NCI-H1417 treated with DMSO at 0.1 percent for 48 hours (cell line): ENCODE data around the gene PPA2.
"Not testable (repeated sequence)": the region's sequence is repeated elsewhere in the genome, so short reads cannot be mapped to it uniquely, and the experiment has no call there.

ENCODE experiments used
- DNase-seq: peaks from one replicate; lab custom pipeline; 2025; lab: John Stamatoyannopoulos, UW

The PPA2 gene

GRCh38 chr4:105458541-105458940, 15.3 kb downstream of the PPA2 start:
- DNase-seq = not testable (repeated sequence)

GRCh38 chr4:105458001-105458400, 15.9 kb downstream of the PPA2 start:
- DNase-seq = no peak

GRCh38 chr4:105455998-105456397, 17.9 kb downstream of the PPA2 start:
- no peak for DNase-seq

- DNase-seq = no peak
These were observed 18.7 kb downstream of the PPA2 start for GRCh38 chr4:105455182-105455581.

GRCh38 chr4:105453550-105454205, 20.2 kb downstream of the PPA2 start:
- DNase-seq = no peak

GRCh38 chr4:105451346-105451745, 22.5 kb downstream of the PPA2 start:
- DNase-seq = peak; percentile 68

GRCh38 chr4:105440890-105441289, 33.0 kb downstream of the PPA2 start:
- no peak for DNase-seq

- no peak for DNase-seq
These were observed 36.2 kb downstream of the PPA2 start for GRCh38 chr4:105437637-105438036.

GRCh38 chr4:105436414-105436813, 37.4 kb downstream of the PPA2 start:
- DNase-seq = no peak

- no peak for DNase-seq
These were observed 38.9 kb downstream of the PPA2 start for GRCh38 chr4:105434940-105435339.

- DNase-seq = no peak
These were observed 40.4 kb downstream of the PPA2 start for GRCh38 chr4:105433421-105433820.

- no peak for DNase-seq
These were observed 41.4 kb downstream of the PPA2 start for GRCh38 chr4:105432438-105432837.

- DNase-seq = no peak
These were observed 43.1 kb downstream of the PPA2 start for GRCh38 chr4:105430811-105431210.

- no peak for DNase-seq
These were observed 47.5 kb downstream of the PPA2 start for GRCh38 chr4:105426187-105426897.

GRCh38 chr4:105422207-105422920, 51.5 kb downstream of the PPA2 start:
- no peak for DNase-seq

- DNase-seq = no peak
These were observed 56.2 kb downstream of the PPA2 start for GRCh38 chr4:105417624-105418023.

- DNase-seq = no peak
These were observed 58.5 kb downstream of the PPA2 start for GRCh38 chr4:105415281-105415744.

- no peak for DNase-seq
These were observed 59.5 kb downstream of the PPA2 start for GRCh38 chr4:105414316-105414715.

GRCh38 chr4:105409135-105409534, 64.7 kb downstream of the PPA2 start:
- not testable (repeated sequence) for DNase-seq

- no peak for DNase-seq
These were observed 72.8 kb downstream of the PPA2 start for GRCh38 chr4:105400901-105401677.

- DNase-seq = no peak
These were observed 74.2 kb downstream of the PPA2 start for GRCh38 chr4:105399532-105400161.

GRCh38 chr4:105392858-105393257, 81.0 kb downstream of the PPA2 start:
- no peak for DNase-seq
